ENCODE results near the gene NEK7. TPM values are rescaled to one million over a fixed set of nuclear protein-coding genes. Genes with fewer than 3 reads are reported as not detected.

Gene NEK7
- total RNA-seq, 8 experiments from 2014 or later, result 16.5 to 184 (median 39.7) TPM

DNA sequence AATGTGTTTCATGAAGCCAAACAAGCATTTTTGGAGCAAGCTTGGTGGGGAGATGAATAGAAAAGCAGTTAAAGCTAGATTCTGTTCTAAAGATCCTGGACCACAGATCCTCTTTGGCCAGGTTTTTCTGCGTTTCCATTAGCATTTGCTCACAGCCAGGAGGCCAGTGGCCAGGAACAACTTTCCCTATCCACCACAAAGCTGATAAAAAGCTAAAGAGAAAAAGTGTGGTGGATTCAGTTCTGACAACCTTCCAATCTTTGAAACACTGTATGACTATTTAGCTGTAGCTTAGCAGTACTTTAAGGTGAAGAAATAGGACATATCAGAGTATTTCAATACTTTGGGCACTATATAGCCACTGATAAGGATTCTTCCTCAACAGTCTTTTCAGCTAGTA lies 3.0 kb upstream of the NEK7 start:
- no peaks in the 10 kb centered on the region for H3K4me1 ChIP-seq (replicated peaks in 1 of 2)
- in situ Hi-C loops (cut with MboI; ENCODE audit: low pct_unique_long_range_greater_than_20kb in 2 of 9, low sequenced_read_pairs in 9 of 9, unreplicated experiment in 9 of 9), result loop anchor here in 2 of 9 experiments (25.0 kb wide), 2 partner anchors 308 to 533 kb away; no protein-coding TSS in a partner anchor
- 50 to 100% (median 100%) methylated on average over 1 of the region's 1 CpG; no CpG with 5 or more reads in 3 of the 10 experiments for WGBS, 10 experiments
- H3K4me3 ChIP-seq, result no peak overlapping the region
- no peak overlapping the region for H3K27ac ChIP-seq
- no peak for ATAC-seq (replicated peaks in 6 of 8)

GRCh38 chr1:198155253-198155652 lies 1.5 kb upstream of the NEK7 start:
- H3K27ac ChIP-seq, result no peak overlapping the region
- in situ Hi-C loops (cut with MboI; ENCODE audit: low pct_unique_long_range_greater_than_20kb in 2 of 9, low sequenced_read_pairs in 9 of 9, unreplicated experiment in 9 of 9), result loop anchor here in 2 of 9 experiments (25.0 kb wide), 2 partner anchors 307 to 532 kb away; no protein-coding TSS in a partner anchor
- no peak overlapping the region for H3K4me3 ChIP-seq
- WGBS, 10 experiments, result 55 to 90% (median 85%) methylated on average over 2 to 5 of the region's 5 CpGs; no CpG with 5 or more reads in 1 of the 10 experiments
- H3K4me1 ChIP-seq (replicated peaks in 1 of 2), result peaks cover 0 to 8% of the 10 kb centered on the region in 2 donors
- ATAC-seq (replicated peaks in 6 of 8), result no peak

DNA sequence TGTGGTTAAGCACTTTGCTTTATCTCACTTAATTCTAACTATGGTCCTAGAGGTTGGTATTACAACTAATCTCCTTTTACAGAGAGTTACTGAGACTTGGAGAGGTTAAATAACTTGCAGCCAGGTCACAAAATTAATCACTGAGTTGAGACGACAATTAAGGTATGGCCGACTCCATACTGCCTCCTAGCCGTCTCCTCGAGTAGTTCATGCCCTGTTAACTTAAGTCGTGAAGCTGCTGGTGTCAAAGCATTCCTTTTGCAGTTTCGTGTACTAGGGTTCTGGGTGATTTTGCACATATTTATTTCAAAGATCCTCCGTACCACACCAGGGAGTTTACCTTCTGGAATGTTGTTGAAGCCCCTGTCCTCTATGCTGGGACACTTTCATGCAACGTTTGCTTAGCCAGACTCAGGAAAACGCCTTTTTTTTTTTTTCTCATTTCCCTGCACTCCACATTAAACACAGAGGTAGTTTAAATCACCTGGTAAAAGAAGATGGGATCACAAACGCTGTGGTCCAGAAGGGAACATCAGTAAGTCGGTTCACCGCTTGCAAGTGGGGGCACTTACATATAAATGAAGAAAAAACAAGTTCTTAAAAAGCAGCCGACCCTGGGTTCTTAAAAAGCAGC lies 570 bp upstream of the NEK7 start:
- in situ Hi-C loops (cut with MboI; ENCODE audit: low pct_unique_long_range_greater_than_20kb in 2 of 9, low sequenced_read_pairs in 9 of 9, unreplicated experiment in 9 of 9), result loop anchor here in 2 of 9 experiments (25.0 kb wide), 2 partner anchors 306 to 531 kb away; no protein-coding TSS in a partner anchor
- Histone ChIP-seq H3K27ac (peak overlapping the region; percentile 57 to 81), H3K4me1 (replicated peaks in 1 of 2) (peaks cover 0 to 11% of the 10 kb centered on the region in 2 donors), H3K4me3 (peak overlapping the region; percentile 82 to 95 (median 88))
- WGBS, 10 experiments, result 0 to 12% (median 3%) methylated on average over 3 to 13 of the region's 13 CpGs
- ATAC-seq (replicated peaks in 6 of 8), result no peak

DNA sequence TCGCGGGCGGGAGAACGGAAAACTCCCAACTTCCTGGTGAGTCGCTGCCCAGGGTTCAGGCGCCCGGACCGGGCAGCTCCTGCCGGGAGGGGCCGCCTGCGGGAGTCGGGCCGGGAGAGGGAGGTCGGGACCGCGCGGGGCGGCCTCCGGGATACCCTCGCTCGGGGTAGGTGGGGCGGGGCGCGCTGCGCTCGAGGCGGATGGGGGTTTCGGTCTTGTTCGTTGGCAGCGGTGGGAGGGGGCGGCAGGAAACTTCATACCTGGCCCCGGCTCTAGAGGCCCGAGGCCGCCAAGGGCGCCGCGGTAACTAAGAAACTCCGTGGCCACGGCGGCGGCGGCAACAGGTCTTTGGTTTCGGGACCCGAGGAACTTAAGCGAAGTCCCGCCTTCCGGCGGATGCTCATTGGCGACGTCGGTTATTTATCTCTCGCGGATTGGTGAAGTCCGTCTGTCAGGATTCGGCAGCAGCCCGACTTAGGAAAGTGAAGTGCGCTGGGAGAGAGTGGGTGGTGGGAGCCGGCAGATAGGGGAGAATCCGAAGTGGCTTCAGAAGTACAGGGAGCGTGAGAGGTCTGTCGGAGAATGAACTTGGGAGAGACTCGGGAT lies 546 bp downstream of the NEK7 start:
- WGBS, 10 experiments, result 0 to 7% (median 0%) methylated on average over 4 to 31 of the region's 62 CpGs; no CpG with 5 or more reads in 3 of the 10 experiments
- peak overlapping the region; percentile 57 to 81 for H3K27ac ChIP-seq
- peak overlapping the region; percentile 82 to 95 (median 88) for H3K4me3 ChIP-seq
- ATAC-seq (replicated peaks in 6 of 8), result peak; percentile 46 to 59 (median 55)
- H3K4me1 ChIP-seq (replicated peaks in 1 of 2), result peaks cover 6 to 11% of the 10 kb centered on the region in 2 donors
- in situ Hi-C loops (cut with MboI; ENCODE audit: low pct_unique_long_range_greater_than_20kb in 2 of 9, low sequenced_read_pairs in 9 of 9, unreplicated experiment in 9 of 9), result loop anchor here in 2 of 9 experiments (25.0 kb wide), 2 partner anchors 305 to 530 kb away; no protein-coding TSS in a partner anchor

DNA sequence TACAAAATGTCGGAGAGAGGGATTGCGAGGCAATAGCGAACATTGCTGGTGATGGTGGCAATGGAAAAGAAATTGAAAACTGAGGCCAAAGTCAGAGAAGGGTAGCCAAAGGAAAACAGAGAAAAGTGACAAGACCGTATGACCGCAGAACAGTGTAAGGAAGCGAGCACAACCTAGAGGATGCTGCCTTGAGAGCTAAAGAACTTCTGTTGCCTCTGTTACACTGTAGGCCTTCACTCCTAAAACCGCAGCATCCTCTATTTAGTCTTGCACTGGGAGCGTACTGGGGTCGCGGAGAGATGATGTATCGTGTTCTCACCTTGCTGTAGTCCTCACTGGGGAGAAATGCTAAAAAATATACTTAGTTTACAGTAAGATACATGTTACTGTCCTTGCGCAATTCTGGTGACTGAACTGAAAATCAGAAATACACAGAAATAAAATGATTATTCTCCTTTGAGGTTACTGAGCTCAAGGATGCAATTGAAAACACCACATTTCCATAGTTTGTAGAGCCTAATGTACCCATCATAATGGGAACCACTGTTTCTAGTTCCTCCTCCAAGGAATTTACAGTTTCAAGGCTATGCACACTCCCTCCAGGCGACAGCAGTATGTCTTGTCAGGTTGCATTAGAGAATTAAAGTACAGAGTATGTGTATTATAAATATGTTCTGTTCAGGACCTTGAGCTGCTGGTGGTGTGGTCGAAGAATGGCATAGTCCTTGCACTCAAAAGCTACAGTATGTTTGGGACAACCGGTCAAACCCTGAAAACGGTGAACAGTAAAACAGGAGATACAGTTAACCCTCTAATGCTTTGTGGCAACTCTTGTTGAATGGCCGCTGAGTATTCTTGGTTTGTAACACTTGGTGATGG lies 1.3 kb downstream of the NEK7 start:
- in situ Hi-C loops (cut with MboI; ENCODE audit: low pct_unique_long_range_greater_than_20kb in 2 of 9, low sequenced_read_pairs in 9 of 9, unreplicated experiment in 9 of 9), result loop anchor here in 2 of 9 experiments (25.0 kb wide), 2 partner anchors 304 to 529 kb away; no protein-coding TSS in a partner anchor
- Histone ChIP-seq H3K27ac (peak overlapping the region in 1 of 2 donors; percentile 30), H3K4me1 (replicated peaks in 1 of 2) (peaks cover 9 to 11% of the 10 kb centered on the region in 2 donors), H3K4me3 (peak overlapping the region; percentile 82 to 95 (median 88))
- peak in 1 of 8 experiments; percentile 0 for ATAC-seq (replicated peaks in 6 of 8)
- WGBS, 10 experiments, result 0 to 16% (median 7%) methylated on average over 2 to 17 of the region's 17 CpGs

- in situ Hi-C loops (cut with MboI; ENCODE audit: low pct_unique_long_range_greater_than_20kb in 2 of 9, low sequenced_read_pairs in 9 of 9, unreplicated experiment in 9 of 9), result loop anchor here in 2 of 9 experiments (25.0 kb wide), 2 partner anchors 303 to 528 kb away; no protein-coding TSS in a partner anchor
- Histone ChIP-seq H3K4me3 (peak overlapping the region; percentile 82 to 95 (median 88)), H3K4me1 (replicated peaks in 1 of 2) (peaks cover 9 to 11% of the 10 kb centered on the region in 2 donors), H3K27ac (peak overlapping the region in 1 of 2 donors; percentile 80)
- WGBS, 10 experiments, result 0 to 3% (median 1%) methylated on average over 3 to 32 of the region's 37 CpGs
- ATAC-seq (replicated peaks in 6 of 8), result peak; percentile 62 to 86 (median 79)
Observed at GRCh38 chr1:198158735-198159589, 2.2 kb downstream of the NEK7 start.

GRCh38 chr1:198160222-198160621 lies 3.4 kb downstream of the NEK7 start:
- in situ Hi-C loops (cut with MboI; ENCODE audit: low pct_unique_long_range_greater_than_20kb in 2 of 9, low sequenced_read_pairs in 9 of 9, unreplicated experiment in 9 of 9), result loop anchor here in 2 of 9 experiments (10.0 to 25.0 kb wide), 3 partner anchors 115 to 527 kb away; no protein-coding TSS in a partner anchor
- peak overlapping the region in 2 of 5 donors; percentile 82 to 87 for H3K4me3 ChIP-seq
- WGBS, 10 experiments, result 11 to 87% (median 31%) methylated on average over 2 to 7 of the region's 7 CpGs
- ATAC-seq (replicated peaks in 6 of 8), result no peak
- peaks cover 9 to 11% of the 10 kb centered on the region in 2 donors for H3K4me1 ChIP-seq (replicated peaks in 1 of 2)
- no peak overlapping the region for H3K27ac ChIP-seq

DNA sequence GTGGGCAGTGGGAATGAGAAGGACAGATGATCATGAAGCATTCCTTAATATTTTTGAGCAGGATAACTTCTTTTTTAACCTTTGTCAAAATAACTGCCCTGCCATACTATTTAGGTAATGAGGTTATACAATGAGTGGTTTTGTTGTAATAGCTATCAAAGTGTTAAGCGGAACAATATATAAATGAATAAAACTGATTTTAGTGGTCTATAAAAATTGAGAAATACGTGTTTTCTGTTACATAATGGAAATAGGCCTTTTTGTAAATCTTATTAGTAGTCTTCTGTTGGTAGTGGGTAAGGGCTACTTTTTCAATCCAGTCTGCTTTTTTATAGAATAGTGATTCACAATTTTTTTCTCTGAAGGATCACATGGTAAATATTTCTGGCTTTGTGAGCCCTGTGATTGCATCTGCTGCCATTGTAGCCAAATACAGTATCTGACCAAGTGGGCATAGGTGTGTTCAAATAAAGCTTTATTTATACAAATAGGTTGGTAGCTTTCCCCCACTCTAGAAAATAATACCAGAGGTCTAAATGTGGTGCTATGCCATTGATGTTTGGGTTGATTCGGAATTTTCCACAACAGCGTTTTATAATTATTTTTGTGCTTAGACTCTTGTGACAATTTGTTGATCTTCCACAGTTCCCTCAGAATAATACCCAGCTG lies 4.3 kb downstream of the NEK7 start:
- H3K4me1 ChIP-seq (replicated peaks in 1 of 2), result peaks cover 11 to 12% of the 10 kb centered on the region in 2 donors
- H3K27ac ChIP-seq, result no peak overlapping the region
- WGBS, 10 experiments, result 90 to 100% (median 97%) methylated on average over 2 to 4 of the region's 4 CpGs
- H3K4me3 ChIP-seq, result no peak overlapping the region
- no peak for ATAC-seq (replicated peaks in 6 of 8)
- in situ Hi-C loops (cut with MboI; ENCODE audit: low pct_unique_long_range_greater_than_20kb in 2 of 9, low sequenced_read_pairs in 9 of 9, unreplicated experiment in 9 of 9), result loop anchor here in 2 of 9 experiments (10.0 to 25.0 kb wide), 3 partner anchors 114 to 526 kb away; no protein-coding TSS in a partner anchor

- WGBS, 10 experiments, result 71 to 100% (median 88%) methylated on average over 1 to 2 of the region's 2 CpGs
- H3K27ac ChIP-seq, result no peak overlapping the region
- no peak for ATAC-seq (replicated peaks in 6 of 8)
Observed at GRCh38 chr1:198161718-198162090, 4.9 kb downstream of the NEK7 start.

GRCh38 chr1:198162091-198162767 lies 5.4 kb downstream of the NEK7 start:
- H3K4me3 ChIP-seq, result no peak overlapping the region
- H3K4me1 ChIP-seq (replicated peaks in 1 of 2), result peaks cover 21 to 23% of the 10 kb centered on the region in 2 donors
- 71 to 100% (median 82%) methylated on average over 1 to 2 of the region's 2 CpGs; no CpG with 5 or more reads in 2 of the 10 experiments for WGBS, 10 experiments
- no peak for ATAC-seq (replicated peaks in 6 of 8)
- in situ Hi-C loops (cut with MboI; ENCODE audit: low pct_unique_long_range_greater_than_20kb in 2 of 9, low sequenced_read_pairs in 9 of 9, unreplicated experiment in 9 of 9), result loop anchor here in 2 of 9 experiments (10.0 to 25.0 kb wide), 3 partner anchors 113 to 525 kb away; no protein-coding TSS in a partner anchor
- H3K27ac ChIP-seq, result no peak overlapping the region

More at GRCh38 chr1:198161718-198162090, 4.9 kb downstream of the NEK7 start:
- Histone ChIP-seq H3K4me1 (replicated peaks in 1 of 2) (peaks cover 17 to 18% of the 10 kb centered on the region in 2 donors), H3K4me3 (no peak overlapping the region)
- in situ Hi-C loops (cut with MboI; ENCODE audit: low pct_unique_long_range_greater_than_20kb in 2 of 9, low sequenced_read_pairs in 9 of 9, unreplicated experiment in 9 of 9), result loop anchor here in 2 of 9 experiments (10.0 to 25.0 kb wide), 3 partner anchors 113 to 526 kb away; no protein-coding TSS in a partner anchor

Measured in motor neuron (in vitro differentiated cells).